VCaP (cell line): Measurements from ENCODE around the gene NTRK1.

Experiments used
- H3K27ac ChIP-seq: fragments of 450-650 bp; 2 replicates; pipeline ENCODE4 v1.5.1; 2017
- CTCF ChIP-seq: fragments of 450-650 bp; conservative IDR thresholded peaks from 2 replicates; pipeline ENCODE4 v1.5.1; 2017; ENCODE audit warnings: mild to moderate bottlenecking, moderate library complexity

The NTRK1 gene

GRCh38 chr1:156839426-156840109 lies 21.1 kb upstream of the NTRK1 start:
- no peak overlapping the region for H3K27ac ChIP-seq
- TF ChIP-seq CTCF, result no peak

GRCh38 chr1:156840186-156840897 lies 20.3 kb upstream of the NTRK1 start:
- no peak overlapping the region for H3K27ac ChIP-seq
- no peak for TF ChIP-seq CTCF

- TF ChIP-seq CTCF, result no peak
- H3K27ac ChIP-seq, result no peak overlapping the region
Measured at GRCh38 chr1:156840898-156841279, 19.8 kb upstream of the NTRK1 start.

GRCh38 chr1:156841295-156841855 lies 19.3 kb upstream of the NTRK1 start:
- no peak for TF ChIP-seq CTCF

GRCh38 chr1:156842618-156843300 lies 17.9 kb upstream of the NTRK1 start:
- TF ChIP-seq CTCF, result no peak

More at GRCh38 chr1:156841295-156841855, 19.3 kb upstream of the NTRK1 start:
- no peak overlapping the region for H3K27ac ChIP-seq

GRCh38 chr1:156844102-156844501 lies 16.6 kb upstream of the NTRK1 start:
- H3K27ac ChIP-seq, result no peak overlapping the region
- TF ChIP-seq CTCF, result no peak

More at GRCh38 chr1:156842618-156843300, 17.9 kb upstream of the NTRK1 start:
- H3K27ac ChIP-seq, result no peak overlapping the region

- no peak overlapping the region for H3K27ac ChIP-seq
- TF ChIP-seq CTCF, result no peak
Measured at GRCh38 chr1:156844638-156845037, 16.0 kb upstream of the NTRK1 start.
